Measurements from ENCODE around the gene TSEN2.
"Not testable (repeated sequence)": the region's sequence is repeated elsewhere in the genome, so short reads cannot be mapped to it uniquely, and the experiment has no call there.

Gene TSEN2

GRCh38 chr3:12484198-12484982, at the start of gene TSEN2:
TSEN2 (plus strand) TSS chr3:12484480; CDS start chr3:12489801, 5,321 bp downstream.
- in situ Hi-C loops (cut with MboI; ENCODE audit: low sequenced_read_pairs), result no loop called here

- in situ Hi-C loops (cut with MboI; ENCODE audit: low sequenced_read_pairs), result no loop called here
Observed at GRCh38 chr3:12436514-12437220, 47.6 kb upstream of the TSEN2 start.

DNA sequence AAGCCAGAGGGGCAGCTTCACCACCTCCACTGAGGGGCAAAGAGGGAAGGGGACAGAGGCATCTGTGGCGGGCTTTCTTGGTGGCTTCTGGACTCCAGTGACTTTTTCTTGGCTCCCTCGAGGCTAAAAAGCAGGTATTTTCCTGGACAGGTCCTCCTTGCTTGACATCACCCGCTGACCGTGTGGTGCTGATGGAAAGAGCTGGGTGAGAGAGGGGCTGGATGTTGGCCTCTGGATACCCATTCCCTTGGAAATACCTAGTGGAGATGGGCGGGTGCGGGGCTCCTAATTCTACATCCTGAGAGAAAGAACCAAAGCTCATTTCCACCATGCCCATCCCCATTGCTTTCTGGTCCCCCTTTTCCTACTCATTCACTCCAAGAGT, 47.1 kb upstream of the TSEN2 start:
- in situ Hi-C loops (cut with MboI; ENCODE audit: low sequenced_read_pairs), result no loop called here

DNA sequence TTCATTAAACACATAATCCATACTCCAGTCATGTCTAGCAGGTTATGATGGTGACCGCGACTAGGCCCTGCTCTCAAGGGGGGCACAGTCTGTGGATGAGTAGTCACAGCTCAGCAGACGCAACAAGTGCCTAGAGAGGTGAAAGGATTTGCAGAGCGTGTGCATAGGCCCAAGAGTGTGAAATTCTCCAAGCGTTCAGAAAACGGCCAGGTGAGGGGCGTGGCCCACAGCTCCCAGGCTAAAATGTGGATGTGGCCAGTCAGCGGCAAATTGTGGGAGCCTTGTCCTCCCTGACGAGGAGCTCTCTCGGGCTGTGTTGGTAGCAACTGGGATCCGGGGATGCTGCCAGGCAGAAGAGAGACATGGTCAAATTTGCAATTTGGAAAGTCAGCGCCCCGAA, 46.4 kb upstream of the TSEN2 start:
- in situ Hi-C loops (cut with MboI; ENCODE audit: low sequenced_read_pairs), result no loop called here

DNA sequence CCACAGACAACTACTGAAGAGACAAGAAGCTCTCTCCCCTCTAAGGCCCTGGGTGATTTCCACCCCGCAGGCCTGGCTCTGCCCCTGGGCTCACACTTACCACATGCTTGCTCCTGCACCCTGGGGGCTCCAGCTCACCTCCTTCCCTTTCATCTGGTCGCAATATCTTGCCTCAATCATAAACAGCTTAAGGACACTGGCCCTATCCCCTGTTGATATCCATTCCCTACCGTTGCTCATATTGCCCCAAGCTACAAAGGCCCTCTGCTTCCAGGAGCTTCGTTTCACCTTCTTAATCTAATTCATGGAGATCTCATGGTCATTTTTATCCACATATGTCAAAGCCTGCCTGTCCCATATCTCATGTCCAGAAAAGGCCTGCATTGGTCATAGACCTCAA, 46.0 kb upstream of the TSEN2 start:
- in situ Hi-C loops (cut with MboI; ENCODE audit: low sequenced_read_pairs), result no loop called here

GRCh38 chr3:12439161-12439940, 44.9 kb upstream of the TSEN2 start:
- in situ Hi-C loops (cut with MboI; ENCODE audit: low sequenced_read_pairs), result no loop called here

DNA sequence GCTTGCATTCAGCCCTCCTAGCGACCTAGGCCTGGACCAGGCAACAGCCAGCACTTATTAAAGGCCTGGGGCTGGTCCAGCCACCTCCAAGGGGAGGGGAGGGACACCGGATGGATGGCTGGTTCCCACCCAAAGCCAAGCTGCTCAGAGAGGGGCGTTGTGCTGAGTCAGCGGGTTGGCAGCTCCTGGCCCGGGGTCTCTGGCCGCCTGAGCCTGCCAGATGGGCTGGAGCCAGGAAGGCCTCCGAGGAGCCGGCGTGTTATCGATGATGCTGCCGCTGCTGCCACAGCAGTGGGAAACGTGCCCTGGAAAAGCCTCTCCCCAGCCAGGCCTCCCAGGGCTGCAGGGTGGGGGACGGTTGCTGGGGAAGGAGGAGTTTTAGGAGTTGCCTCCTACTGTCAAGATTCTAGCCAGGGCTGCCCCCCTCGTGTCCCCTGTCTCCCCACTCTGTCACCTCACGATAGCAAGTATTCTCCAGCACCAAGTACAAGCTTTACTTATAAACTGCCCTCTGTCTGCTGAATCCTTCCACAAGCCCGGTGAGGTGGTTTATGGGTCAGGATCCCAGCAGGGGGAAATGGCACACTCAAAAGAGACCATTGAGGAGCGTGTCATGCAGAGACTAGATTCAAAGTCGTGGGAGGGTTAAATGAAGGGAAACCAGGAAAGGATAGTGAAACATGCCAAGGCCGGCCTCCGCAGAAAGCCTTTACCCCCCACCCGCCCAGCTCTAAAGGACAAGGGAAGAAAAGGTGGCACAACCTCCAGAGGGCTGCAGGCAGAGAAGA, 43.2 kb upstream of the TSEN2 start:
- in situ Hi-C loops (cut with MboI; ENCODE audit: low sequenced_read_pairs), result no loop called here

- in situ Hi-C loops (cut with MboI; ENCODE audit: low sequenced_read_pairs), result no loop called here
Observed at GRCh38 chr3:12442654-12443501, 41.4 kb upstream of the TSEN2 start.

DNA sequence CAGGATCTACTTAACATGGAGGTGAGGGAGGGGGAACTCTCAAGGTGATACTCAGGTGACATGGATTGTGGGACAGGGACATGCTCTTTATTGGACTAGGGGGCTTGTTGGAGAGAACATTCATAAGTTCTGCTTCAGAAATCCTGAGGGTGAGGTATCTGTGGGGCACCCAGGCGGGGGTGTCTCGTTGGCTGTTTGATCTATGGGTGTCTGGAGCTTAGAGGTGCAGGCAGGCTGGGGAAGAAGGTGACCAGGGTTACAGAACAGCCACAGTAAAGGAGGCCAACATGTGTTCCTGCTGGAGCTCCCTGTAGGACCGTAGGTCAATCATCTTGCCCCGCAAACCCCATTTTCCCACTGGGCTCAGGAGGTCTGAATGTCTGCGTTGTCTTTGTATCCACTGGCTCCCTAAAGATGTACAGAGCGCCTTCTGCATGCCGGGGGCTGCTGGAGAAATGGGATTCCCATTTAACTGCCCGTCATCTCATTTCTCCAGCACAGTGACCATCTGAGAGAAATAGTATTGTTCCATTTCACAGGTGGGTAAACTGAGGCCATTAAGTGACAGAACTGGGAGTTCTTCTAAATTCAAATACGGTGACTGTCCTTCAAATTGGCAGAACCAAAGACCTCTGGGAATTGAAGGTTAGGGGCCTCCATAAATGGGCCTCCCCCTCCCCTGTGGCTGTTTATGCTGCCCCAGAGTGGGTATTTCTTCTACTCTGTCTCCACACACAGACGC, 40.3 kb upstream of the TSEN2 start:
- in situ Hi-C loops (cut with MboI; ENCODE audit: low sequenced_read_pairs), result no loop called here

GRCh38 chr3:12444582-12445471, 39.5 kb upstream of the TSEN2 start:
- in situ Hi-C loops (cut with MboI; ENCODE audit: low sequenced_read_pairs), result no loop called here

GRCh38 chr3:12445523-12446240, 38.6 kb upstream of the TSEN2 start:
- in situ Hi-C loops (cut with MboI; ENCODE audit: low sequenced_read_pairs), result no loop called here

DNA sequence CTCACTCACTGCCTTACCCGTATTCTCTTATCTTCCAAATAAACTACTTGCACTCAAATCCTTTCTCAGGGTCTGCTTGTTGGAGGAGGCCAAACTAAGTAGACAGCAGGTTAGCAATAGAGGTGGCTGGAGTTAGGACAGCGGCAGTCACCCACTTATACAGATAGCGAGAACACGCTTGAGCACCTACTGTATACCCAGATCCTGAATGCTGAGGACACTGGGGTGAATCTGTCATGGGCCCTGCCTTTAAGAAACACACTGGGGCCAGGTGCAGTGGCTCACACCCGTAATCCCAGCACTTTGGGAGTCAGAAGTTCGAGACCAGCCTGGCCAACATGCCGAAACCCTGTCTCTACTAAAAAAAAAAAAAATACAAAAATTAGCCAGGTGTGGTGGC, 38.0 kb upstream of the TSEN2 start:
- in situ Hi-C loops (cut with MboI; ENCODE audit: low sequenced_read_pairs), result no loop called here

- in situ Hi-C loops (cut with MboI; ENCODE audit: low sequenced_read_pairs), result no loop called here
Observed at GRCh38 chr3:12447075-12447474, 37.2 kb upstream of the TSEN2 start.

GRCh38 chr3:12448404-12449202, 35.7 kb upstream of the TSEN2 start:
- in situ Hi-C loops (cut with MboI; ENCODE audit: low sequenced_read_pairs), result not testable (repeated sequence)

GRCh38 chr3:12449889-12450682, 34.2 kb upstream of the TSEN2 start:
- in situ Hi-C loops (cut with MboI; ENCODE audit: low sequenced_read_pairs), result no loop called here

GRCh38 chr3:12451481-12451880, 32.8 kb upstream of the TSEN2 start:
- in situ Hi-C loops (cut with MboI; ENCODE audit: low sequenced_read_pairs), result no loop called here
